HL-60 (cell line): ENCODE measurements around the gene BSDC1.

Experiments
- DNase-seq, 2 experiments: peaks; one replicate each; pipeline ENCODE4 v3.0.0-alpha.2; 2010 to 2020; ENCODE audit warnings: low read depth in 1 of 2, low spot score in 1 of 2
- H3K27ac ChIP-seq: fragments of 250-450 bp; sonication (Bioruptor Pico); replicated peaks from 2 replicates; pipeline ENCODE4 v1.5.1; 2020; ENCODE audit warnings: mild to moderate bottlenecking, moderate library complexity
- H3K27me3 ChIP-seq: fragments of 250-450 bp; sonication (Bioruptor Pico); 2 replicates; pipeline ENCODE4 v1.5.1; 2021; ENCODE audit warnings: mild to moderate bottlenecking, moderate library complexity; ENCODE audit not compliant: insufficient read depth, poor library complexity, severe bottlenecking
- H3K4me3 ChIP-seq: replicated peaks from 2 replicates; pipeline ENCODE4 v1.5.1; 2011; ENCODE audit warnings: mild to moderate bottlenecking, control low read depth, low read length; ENCODE audit not compliant: insufficient read depth
- GABPA ChIP-seq: IDR thresholded peaks from 2 replicates; pipeline ENCODE4 v1.6.1; 2012; ENCODE audit warnings: low read depth
- POLR2AphosphoS5 ChIP-seq: IDR thresholded peaks from 2 replicates; pipeline ENCODE4 v1.6.1; 2012; ENCODE audit warnings: low read depth
- REST ChIP-seq: IDR thresholded peaks from 2 replicates; pipeline ENCODE4 v1.6.1; 2012; ENCODE audit warnings: low read depth; ENCODE audit not compliant: insufficient replicate concordance
- SPI1 ChIP-seq: IDR thresholded peaks from 2 replicates; pipeline ENCODE4 v1.6.1; 2012; ENCODE audit warnings: low read depth, mild to moderate bottlenecking, borderline replicate concordance
- TF ChIP-seq, protein P1 (sequence below): IDR thresholded peaks from one replicate; pipeline ENCODE4 v1.5.1; 2011; ENCODE audit warnings: low read length, control low read depth, inconsistent platforms; ENCODE audit not compliant: insufficient read depth

The BSDC1 gene

GRCh38 chr1:32336963-32337675 is 57.1 kb downstream of the BSDC1 start:
- H3K4me3 ChIP-seq, result no peak overlapping the region
- peak; percentile 91 to 97 for DNase-seq
- peak; percentile 82; the same call in 1 of the 2 replicates for TF ChIP-seq SPI1
- TF ChIP-seq REST, result no peak

DNA sequence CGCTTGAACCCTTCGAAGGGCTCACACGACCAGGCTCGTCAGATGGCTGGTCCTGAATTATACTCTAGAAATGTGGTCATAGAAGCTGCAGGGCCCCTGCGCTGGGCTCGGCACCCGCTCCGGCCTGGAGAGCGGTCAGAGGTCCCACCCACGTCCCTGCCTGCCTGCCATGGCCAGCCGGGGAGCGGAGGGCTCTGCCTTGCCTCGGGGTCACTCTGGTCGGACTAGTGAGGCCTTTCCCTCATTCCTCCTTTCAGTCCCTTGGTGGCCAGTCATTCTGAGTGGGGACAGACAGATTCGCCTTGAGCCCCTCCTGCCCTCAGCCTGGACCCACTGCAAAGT is 57.7 kb downstream of the BSDC1 start:
- no peaks in the 10 kb centered on the region for H3K27me3 ChIP-seq
- no peak for DNase-seq
- H3K27ac ChIP-seq, result no peak overlapping the region
- TF ChIP-seq GABPA (no peak), POLR2AphosphoS5 (no peak), REST (no peak), SPI1 (no peak)
- TF ChIP-seq, protein P1, sequence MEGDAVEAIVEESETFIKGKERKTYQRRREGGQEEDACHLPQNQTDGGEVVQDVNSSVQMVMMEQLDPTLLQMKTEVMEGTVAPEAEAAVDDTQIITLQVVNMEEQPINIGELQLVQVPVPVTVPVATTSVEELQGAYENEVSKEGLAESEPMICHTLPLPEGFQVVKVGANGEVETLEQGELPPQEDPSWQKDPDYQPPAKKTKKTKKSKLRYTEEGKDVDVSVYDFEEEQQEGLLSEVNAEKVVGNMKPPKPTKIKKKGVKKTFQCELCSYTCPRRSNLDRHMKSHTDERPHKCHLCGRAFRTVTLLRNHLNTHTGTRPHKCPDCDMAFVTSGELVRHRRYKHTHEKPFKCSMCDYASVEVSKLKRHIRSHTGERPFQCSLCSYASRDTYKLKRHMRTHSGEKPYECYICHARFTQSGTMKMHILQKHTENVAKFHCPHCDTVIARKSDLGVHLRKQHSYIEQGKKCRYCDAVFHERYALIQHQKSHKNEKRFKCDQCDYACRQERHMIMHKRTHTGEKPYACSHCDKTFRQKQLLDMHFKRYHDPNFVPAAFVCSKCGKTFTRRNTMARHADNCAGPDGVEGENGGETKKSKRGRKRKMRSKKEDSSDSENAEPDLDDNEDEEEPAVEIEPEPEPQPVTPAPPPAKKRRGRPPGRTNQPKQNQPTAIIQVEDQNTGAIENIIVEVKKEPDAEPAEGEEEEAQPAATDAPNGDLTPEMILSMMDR, result no peak
- H3K4me3 ChIP-seq, result no peak overlapping the region

More at GRCh38 chr1:32336963-32337675, 57.1 kb downstream of the BSDC1 start:
- no peaks in the 10 kb centered on the region for H3K27me3 ChIP-seq
- H3K27ac ChIP-seq, result peak overlapping the region; percentile 39

DNA sequence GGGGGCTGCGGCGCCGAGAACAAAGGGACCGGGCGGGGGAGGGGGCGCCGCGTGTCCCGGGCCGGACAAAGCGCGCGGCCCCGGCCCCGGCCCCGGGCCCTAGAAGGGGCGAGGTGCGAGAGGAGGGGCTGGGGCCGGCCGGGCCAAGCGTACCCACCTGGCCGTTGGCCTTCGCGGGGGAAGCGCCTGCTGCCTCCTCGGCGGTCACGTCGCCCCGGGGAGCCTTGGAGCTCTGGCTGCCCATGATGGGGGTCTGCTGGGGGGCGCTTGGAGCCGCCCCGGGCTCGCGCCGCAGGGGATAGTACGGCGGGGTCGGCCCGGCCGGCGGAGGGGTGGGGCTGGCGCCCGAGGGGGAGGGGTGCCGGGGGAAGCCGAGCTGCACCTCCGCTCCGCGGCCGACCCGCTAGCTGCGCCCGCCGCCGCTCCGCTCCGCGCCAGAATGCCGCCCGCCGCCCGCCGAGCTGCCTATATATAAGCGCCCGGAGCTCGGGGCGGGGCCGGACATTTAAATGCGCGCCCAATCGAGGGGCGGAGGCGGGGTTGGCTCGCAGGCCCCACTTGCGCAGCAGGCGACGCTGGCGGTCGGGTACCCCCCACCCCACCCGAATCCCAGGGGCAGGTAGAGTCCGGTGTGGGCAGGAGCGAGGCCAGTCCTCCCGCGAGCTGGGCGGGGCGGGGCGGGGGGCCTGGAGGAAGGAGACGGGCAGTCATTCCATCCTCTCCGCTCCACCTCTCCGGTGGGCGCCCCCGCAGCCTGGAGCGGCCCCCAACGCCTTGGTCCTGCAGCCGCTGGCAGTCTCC is 58.3 kb downstream of the BSDC1 start, which contains the start of gene MARCKSL1:
TSS of gene MARCKSL1 (minus strand) at position 444 of the 801 bp plus-strand sequence. CDS start at position 244, 200 bp downstream.
- Histone ChIP-seq H3K27me3 (no peaks in the 10 kb centered on the region), H3K4me3 (peak within 1 kb of the TSS; percentile 43), H3K27ac (peak within 1 kb of the TSS; percentile 39)
- DNase-seq, result peak; percentile 29 to 50
- TF ChIP-seq, protein P1, result no peak
- TF ChIP-seq REST, result peak; percentile 54
- TF ChIP-seq POLR2AphosphoS5, result peak; percentile 74; the same call in 1 of the 2 replicates
